Activated B cell treated with CpG ODN at 0.5 μM for 24 hours (primary cell): Measurements from ENCODE around the gene C20orf144. TPM values are rescaled to one million over a fixed set of nuclear protein-coding genes. Genes with fewer than 3 reads are reported as not detected.
A peak's percentile ranks its signal among the peaks of the same experiment; 100 is the strongest.

ENCODE experiments used
- ATAC-seq: fragments of 200-7000 bp; cut with Tn5 transposase; one replicate; pipeline ENCODE4 v1.10.0; 2021; ENCODE audit warnings: low read depth, mild to moderate bottlenecking, moderate library complexity
- CTCF ChIA-PET: fragments of 350-600 bp; sonication (Branson Sonifier 250); formaldehyde crosslinking; loops from one replicate; lab custom pipeline; 2021; ENCODE audit warnings: antibody characterized with exemption; lab: Charles Lee
- POLR2A ChIA-PET: fragments of 350-600 bp; sonication (Branson Sonifier 250); formaldehyde crosslinking; loops from one replicate; lab custom pipeline; 2021; ENCODE audit warnings: antibody characterized with exemption; lab: Charles Lee
- DNase-seq: peaks from one replicate; pipeline ENCODE4 v3.0.0; 2022
- H3K27ac Mint-ChIP-seq: one replicate; pipeline ENCODE4 v1.8.0; 2020; ENCODE audit warnings: mixed read lengths
- H3K27me3 Mint-ChIP-seq: one replicate; pipeline ENCODE4 v1.8.0; 2021; ENCODE audit warnings: mixed read lengths
- H3K36me3 Mint-ChIP-seq: one replicate; pipeline ENCODE4 v1.8.0; 2021; ENCODE audit warnings: low read depth, mixed read lengths
- H3K4me1 Mint-ChIP-seq: one replicate; pipeline ENCODE4 v1.8.0; 2021; ENCODE audit warnings: mixed read lengths
- H3K4me3 Mint-ChIP-seq: one replicate; pipeline ENCODE4 v1.8.0; 2020; ENCODE audit warnings: mild to moderate bottlenecking, mixed read lengths
- H3K9me3 Mint-ChIP-seq: one replicate; pipeline ENCODE4 v1.8.0; 2020; ENCODE audit warnings: mixed read lengths
- intact Hi-C: fragments of 100-400 bp; cut with micrococcal nuclease; formaldehyde crosslinking; loops from one replicate; pipeline ENCODE4 v1.15.1; 2024
- total RNA-seq: library from RNA; stranded (reverse); gene quantifications from 2 replicates; pipeline ENCODE4 v1.2.3, GENCODE V29; 2022
- TF ChIP-seq, protein P1 (sequence below): fragments of 200-600 bp; IDR thresholded peaks from one replicate; pipeline ENCODE4 v1.8.0; 2022; ENCODE audit warnings: antibody characterized with exemption, mild to moderate bottlenecking

Gene C20orf144
- total RNA-seq, 1 donor from 2014 or later = 0.20 TPM

DNA sequence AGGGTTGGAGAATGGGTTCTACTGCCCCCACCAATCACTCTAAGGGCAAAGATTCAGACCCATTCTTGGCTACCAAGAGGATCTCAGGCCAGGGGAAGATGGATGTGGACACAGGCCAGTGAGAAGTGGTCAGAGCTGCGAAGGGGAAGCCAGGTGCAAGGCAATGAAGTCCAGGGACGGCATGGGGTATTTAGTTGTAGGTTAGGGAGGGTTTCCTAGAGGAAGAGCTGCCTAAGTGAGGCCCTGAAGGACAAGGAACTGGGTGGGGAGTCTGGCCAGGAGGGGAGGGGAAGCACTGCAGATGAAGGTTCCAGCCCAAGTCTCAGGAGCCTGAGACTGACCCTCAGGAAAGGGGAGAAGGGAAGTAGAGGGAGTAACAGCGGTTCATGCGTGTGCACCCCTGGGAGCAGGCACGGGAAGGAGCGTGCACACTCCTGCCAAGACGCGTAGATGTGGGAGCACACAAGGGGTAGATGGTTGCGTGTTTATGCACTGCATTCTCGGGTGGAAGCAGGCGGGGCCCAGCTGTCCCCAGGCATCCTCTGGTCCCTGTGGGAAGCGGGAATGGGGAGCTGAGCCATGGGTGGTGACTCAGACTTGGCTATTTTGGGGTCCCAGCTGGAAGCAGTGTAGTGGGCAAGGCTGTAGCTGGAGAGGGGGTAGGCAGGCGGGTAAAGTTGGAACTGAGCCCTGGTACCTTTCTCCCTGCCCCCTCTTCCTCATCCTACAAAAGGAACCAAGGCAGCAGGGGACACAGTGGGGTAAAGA, 7.9 kb downstream of the C20orf144 start:
- Mint-ChIP-seq H3K27ac (peak overlapping the region; percentile 59), H3K4me3 (no peak overlapping the region), H3K9me3 (no peaks in the 10 kb centered on the region), H3K27me3 (no peaks in the 10 kb centered on the region), H3K36me3 (no peaks in the 10 kb centered on the region), H3K4me1 (peaks cover 32% of the 10 kb centered on the region)
- no peak for DNase-seq
- ChIA-PET CTCF (interaction anchor here (1.5 kb wide), 1 partner anchor 213 kb away, joined by 3 read pairs; no protein-coding TSS in a partner anchor), POLR2A (interaction anchor here (0.5 to 3.5 kb wide), 3 partner anchors 154 to 442 kb away, joined by 3 to 19 read pairs (median 4); partner anchors contain the start of genes EIF2S2 and SNTA1)
- TF ChIP-seq, protein P1, sequence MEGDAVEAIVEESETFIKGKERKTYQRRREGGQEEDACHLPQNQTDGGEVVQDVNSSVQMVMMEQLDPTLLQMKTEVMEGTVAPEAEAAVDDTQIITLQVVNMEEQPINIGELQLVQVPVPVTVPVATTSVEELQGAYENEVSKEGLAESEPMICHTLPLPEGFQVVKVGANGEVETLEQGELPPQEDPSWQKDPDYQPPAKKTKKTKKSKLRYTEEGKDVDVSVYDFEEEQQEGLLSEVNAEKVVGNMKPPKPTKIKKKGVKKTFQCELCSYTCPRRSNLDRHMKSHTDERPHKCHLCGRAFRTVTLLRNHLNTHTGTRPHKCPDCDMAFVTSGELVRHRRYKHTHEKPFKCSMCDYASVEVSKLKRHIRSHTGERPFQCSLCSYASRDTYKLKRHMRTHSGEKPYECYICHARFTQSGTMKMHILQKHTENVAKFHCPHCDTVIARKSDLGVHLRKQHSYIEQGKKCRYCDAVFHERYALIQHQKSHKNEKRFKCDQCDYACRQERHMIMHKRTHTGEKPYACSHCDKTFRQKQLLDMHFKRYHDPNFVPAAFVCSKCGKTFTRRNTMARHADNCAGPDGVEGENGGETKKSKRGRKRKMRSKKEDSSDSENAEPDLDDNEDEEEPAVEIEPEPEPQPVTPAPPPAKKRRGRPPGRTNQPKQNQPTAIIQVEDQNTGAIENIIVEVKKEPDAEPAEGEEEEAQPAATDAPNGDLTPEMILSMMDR = no peak
- intact Hi-C loops = loop anchor here (5.0 kb wide), 5 partner anchors 107 to 442 kb away; partner anchors contain the start of genes EIF2S2 and RALY
- no peak for ATAC-seq

- Mint-ChIP-seq H3K27me3 (no peaks in the 10 kb centered on the region), H3K4me3 (no peak overlapping the region), H3K4me1 (peaks cover 30% of the 10 kb centered on the region), H3K36me3 (no peaks in the 10 kb centered on the region), H3K9me3 (no peaks in the 10 kb centered on the region), H3K27ac (no peak overlapping the region)
- ChIA-PET CTCF (interaction anchor here (1.5 kb wide), 1 partner anchor 213 kb away, joined by 3 read pairs; no protein-coding TSS in a partner anchor), POLR2A (no interaction called here)
- DNase-seq (no peak), ATAC-seq (no peak)
- TF ChIP-seq, protein P1 = no peak
- intact Hi-C loops = no loop called here
Measured at GRCh38 chr20:33670715-33671499, 8.8 kb downstream of the C20orf144 start.

DNA sequence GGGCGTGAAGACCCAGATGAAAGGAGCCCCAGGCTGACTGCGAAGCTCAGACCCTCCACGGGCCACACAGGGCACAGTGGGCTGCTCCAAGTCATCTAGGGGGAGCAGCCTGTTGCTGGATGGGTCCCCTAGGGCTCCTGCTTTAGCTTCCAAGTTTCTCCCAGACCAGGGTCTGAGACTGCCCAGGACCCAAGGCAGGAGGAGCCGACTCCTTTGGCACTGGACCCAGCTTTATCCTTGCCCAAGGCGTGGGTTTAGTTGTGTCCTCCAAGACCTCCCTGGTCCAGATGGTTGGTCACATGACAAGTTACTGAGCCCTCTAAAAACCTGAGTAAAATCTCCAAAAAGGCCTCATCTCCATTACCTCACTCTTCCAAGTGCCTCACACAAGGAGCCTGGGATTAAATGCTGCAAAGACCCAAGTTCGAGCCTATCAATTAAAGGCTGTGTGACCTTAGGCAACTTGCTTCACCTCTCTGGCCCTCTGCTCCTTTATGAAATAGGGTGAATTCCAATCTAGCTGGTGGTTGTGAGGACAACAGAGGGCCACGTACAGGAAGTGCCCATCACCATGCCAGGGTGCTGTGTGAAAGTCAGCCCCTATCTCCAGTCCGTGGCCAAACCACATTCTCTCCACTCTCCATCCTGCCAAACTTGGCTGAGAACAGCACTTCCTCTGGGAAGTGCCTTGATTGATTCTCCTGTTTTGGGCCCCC, 9.6 kb downstream of the C20orf144 start:
- Mint-ChIP-seq H3K4me3 (no peak overlapping the region), H3K9me3 (no peaks in the 10 kb centered on the region), H3K27ac (no peak overlapping the region), H3K36me3 (no peaks in the 10 kb centered on the region), H3K27me3 (no peaks in the 10 kb centered on the region), H3K4me1 (peaks cover 24% of the 10 kb centered on the region)
- ATAC-seq = no peak
- POLR2A ChIA-PET = interaction anchor here (1.2 kb wide), 1 partner anchor 8 kb away, joined by 4 read pairs; no protein-coding TSS in a partner anchor
- DNase-seq = no peak
- CTCF ChIA-PET = interaction anchor here (1.5 kb wide), 1 partner anchor 214 kb away, joined by 3 read pairs; no protein-coding TSS in a partner anchor
- intact Hi-C loops = no loop called here
- TF ChIP-seq, protein P1 = no peak

DNA sequence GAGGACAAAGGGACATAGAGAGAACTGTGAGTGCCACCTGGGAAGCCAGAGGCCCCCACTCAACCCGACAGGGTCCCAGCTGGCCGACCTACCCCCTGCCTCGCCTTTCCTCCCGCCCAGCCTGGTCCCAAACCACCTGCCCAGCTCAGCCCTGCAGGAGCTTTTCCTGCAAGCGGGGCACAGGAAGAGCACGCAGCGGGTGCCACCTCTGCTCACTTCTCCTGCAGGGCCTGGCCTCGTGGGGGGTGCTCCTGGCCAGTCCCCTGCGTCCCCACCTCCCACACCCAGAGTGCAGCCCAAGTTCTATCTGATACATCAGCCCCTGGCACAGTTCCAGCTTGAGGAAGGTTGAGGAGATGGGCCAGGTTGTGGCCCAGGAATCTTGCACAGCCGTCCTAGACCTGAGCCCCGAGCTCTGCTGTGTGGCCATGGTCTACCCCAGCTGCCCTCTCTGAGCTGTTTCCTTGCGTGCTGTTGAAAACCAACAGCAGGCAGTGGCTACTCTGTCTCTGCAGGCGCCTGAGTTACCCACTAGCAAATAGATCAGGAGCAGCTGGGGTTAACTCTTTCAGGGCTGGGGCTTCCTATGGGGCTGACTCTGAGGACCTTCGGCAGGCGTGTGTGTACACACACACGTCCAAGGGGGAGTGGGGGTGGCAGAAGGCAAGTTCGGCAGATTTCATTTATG, 10.4 kb downstream of the C20orf144 start:
- ChIA-PET CTCF (interaction anchor here (1.0 kb wide), 1 partner anchor 217 kb away, joined by 3 read pairs; no protein-coding TSS in a partner anchor), POLR2A (interaction anchor here (1.1 to 1.2 kb wide), 2 partner anchors 8 to 9 kb away, joined by 3 to 4 read pairs; no protein-coding TSS in a partner anchor)
- TF ChIP-seq, protein P1 = no peak
- intact Hi-C loops = no loop called here
- Mint-ChIP-seq H3K4me3 (peak overlapping the region; percentile 86), H3K27me3 (no peaks in the 10 kb centered on the region), H3K9me3 (no peaks in the 10 kb centered on the region), H3K4me1 (peaks cover 23% of the 10 kb centered on the region), H3K36me3 (no peaks in the 10 kb centered on the region), H3K27ac (no peak overlapping the region)
- ATAC-seq = no peak
- no peak for DNase-seq
